PFSK-1 (cell line): Measurements from ENCODE around the gene MIB2.

Experiments
- FOXP2 ChIP-seq: optimal IDR thresholded peaks from 2 replicates; pipeline ENCODE3; 2011; ENCODE audit warnings: borderline replicate concordance, control low read depth, inconsistent platforms; ENCODE audit not compliant: insufficient read depth; ENCODE audit errors: extremely low read length, extremely low read depth
- POLR2AphosphoS5 ChIP-seq: IDR thresholded peaks from 2 replicates; pipeline ENCODE4 v1.6.1; 2012; ENCODE audit warnings: low read depth, mild to moderate bottlenecking, control low read depth, low read length, moderate library complexity
- REST ChIP-seq, 2 experiments: IDR thresholded peaks; 2 replicates each; pipeline versions ENCODE4 v1.6.1 to v1.8.0; 2011 to 2012; ENCODE audit warnings: low read depth in 2 of 2, low read length in 2 of 2, control low read depth in 1 of 2, inconsistent platforms in 1 of 2, mild to moderate bottlenecking in 1 of 2, moderate library complexity in 1 of 2; ENCODE audit not compliant: insufficient read depth in 1 of 2
- SIN3A ChIP-seq: IDR thresholded peaks from 2 replicates; pipeline ENCODE4 v1.6.1; 2012; ENCODE audit warnings: mild to moderate bottlenecking, low read length, moderate library complexity, borderline replicate concordance; ENCODE audit not compliant: insufficient read depth
- TAF1 ChIP-seq: IDR thresholded peaks from 2 replicates; pipeline ENCODE4 v1.6.1; 2012; ENCODE audit warnings: low read length, control low read depth, borderline replicate concordance; ENCODE audit not compliant: insufficient read depth

GRCh38 chr1:1610796-1611195 is 4.5 kb upstream of the MIB2 start:
- no peak for TF ChIP-seq POLR2AphosphoS5
- TF ChIP-seq REST (IDR thresholded peaks at IDR 0.05; ENCODE audit: insufficient read depth in 1 of 2, low read depth in 2 of 2, low read length in 2 of 2) = no peak
- TF ChIP-seq SIN3A = no peak
- no peak for TF ChIP-seq TAF1
- TF ChIP-seq FOXP2 = no peak
